ENCODE results near the gene ANLN. TPM values are rescaled to one million over a fixed set of nuclear protein-coding genes. Genes with fewer than 3 reads are reported as not detected.

ANLN gene
- total RNA-seq, 1 experiment from 2014 or later: 130 TPM

DNA sequence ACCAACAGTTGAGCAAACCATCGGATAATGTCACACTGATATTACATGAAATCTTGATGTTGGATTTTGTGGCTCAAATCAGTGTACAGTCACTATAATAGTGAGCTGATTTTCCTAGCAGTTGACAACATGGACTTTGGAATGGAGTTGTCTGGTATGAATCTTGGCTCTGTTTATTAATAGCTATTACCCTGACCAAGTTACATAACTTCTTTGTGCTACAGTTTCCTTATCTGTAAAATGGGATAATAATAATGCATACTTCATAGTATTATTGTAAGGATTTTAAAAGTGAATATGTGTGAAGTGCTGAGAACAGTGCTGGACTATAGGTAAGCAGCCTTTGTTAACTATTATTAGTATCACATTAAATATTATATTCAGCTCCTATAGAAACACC is 26.1 kb upstream of the ANLN start:
- Histone ChIP-seq H4K20me1 (ENCODE audit: insufficient read depth) (no peaks in the 10 kb centered on the region), H3K27me3 (ENCODE audit: insufficient read depth, low read length) (no peaks in the 10 kb centered on the region), H3K4me3 (replicated peaks in 1 of 2; ENCODE audit: low read depth in 1 of 2, low read length in 2 of 2) (no peak overlapping the region), H3K36me3 (ENCODE audit: control insufficient read depth in 1 of 2, insufficient read depth in 2 of 2, low read length in 2 of 2) (no peaks in the 10 kb centered on the region), H3K9me3 (ENCODE audit: control insufficient read depth in 1 of 2, insufficient read depth in 1 of 2, low read depth in 1 of 2, low read length in 2 of 2) (no peaks in the 10 kb centered on the region), H3K79me2 (ENCODE audit: insufficient read depth, low read length) (0 out of 2 replicates have a peak, but pooled peaks cover 4% of the 10 kb centered on the region), H3K27ac (ENCODE audit: low read depth, low read length) (no peak overlapping the region), H2AFZ (ENCODE audit: low read depth, low read length, poor library complexity, severe bottlenecking) (no peak overlapping the region), H3K4me2 (ENCODE audit: low read length) (no peak overlapping the region), H3K4me1 (ENCODE audit: control insufficient read depth in 1 of 2, insufficient read depth in 2 of 2, low read length in 2 of 2) (peaks cover 0 to 17% of the 10 kb centered on the region in 2 experiments; a peak in 1 of 4 replicates), H3K9ac (ENCODE audit: low read length) (no peak overlapping the region), H3K9me2 (ENCODE audit: insufficient read depth) (no peaks in the 10 kb centered on the region)
- ChIA-PET POLR2A (no interaction called here), CTCF (interaction anchor here (0.9 kb wide), 1 partner anchor 44 kb away, joined by 3 read pairs; no protein-coding TSS in a partner anchor), RAD21 (ENCODE audit: low non-redundant PET in 1 of 2, low total read pairs in 2 of 2, uncharacterized antibody in 2 of 2, unreplicated experiment in 2 of 2) (interaction anchor here in 1 of 2 experiments (0.7 kb wide), 1 partner anchor 54 kb away, joined by 3 read pairs; no protein-coding TSS in a partner anchor)
- TF ChIP-seq FOSL1 (IDR thresholded peaks at IDR 0.05; ENCODE audit: low read depth): no peak
- TF ChIP-seq, protein P1, sequence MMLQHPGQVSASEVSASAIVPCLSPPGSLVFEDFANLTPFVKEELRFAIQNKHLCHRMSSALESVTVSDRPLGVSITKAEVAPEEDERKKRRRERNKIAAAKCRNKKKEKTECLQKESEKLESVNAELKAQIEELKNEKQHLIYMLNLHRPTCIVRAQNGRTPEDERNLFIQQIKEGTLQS (IDR thresholded peaks at IDR 0.05): no peak
- TF ChIP-seq MAX (IDR thresholded peaks at IDR 0.05): no peak
- no peak for TF ChIP-seq RAD21 (IDR thresholded peaks at IDR 0.05; ENCODE audit: low read depth)
- TF ChIP-seq ZFX (IDR thresholded peaks at IDR 0.05): no peak
- no peak for TF ChIP-seq ZNF274 (IDR thresholded peaks at IDR 0.05; ENCODE audit: low read depth, low read length)
- no peak for TF ChIP-seq SP1 (IDR thresholded peaks at IDR 0.05; ENCODE audit: low read depth)
- no peak for TF ChIP-seq ELF1 (IDR thresholded peaks at IDR 0.05; ENCODE audit: borderline replicate concordance, low read depth)
- TF ChIP-seq JUND (IDR thresholded peaks at IDR 0.05): no peak
- no peak for TF ChIP-seq CEBPB (IDR thresholded peaks at IDR 0.05; ENCODE audit: low read depth)
- TF ChIP-seq, protein P2, sequence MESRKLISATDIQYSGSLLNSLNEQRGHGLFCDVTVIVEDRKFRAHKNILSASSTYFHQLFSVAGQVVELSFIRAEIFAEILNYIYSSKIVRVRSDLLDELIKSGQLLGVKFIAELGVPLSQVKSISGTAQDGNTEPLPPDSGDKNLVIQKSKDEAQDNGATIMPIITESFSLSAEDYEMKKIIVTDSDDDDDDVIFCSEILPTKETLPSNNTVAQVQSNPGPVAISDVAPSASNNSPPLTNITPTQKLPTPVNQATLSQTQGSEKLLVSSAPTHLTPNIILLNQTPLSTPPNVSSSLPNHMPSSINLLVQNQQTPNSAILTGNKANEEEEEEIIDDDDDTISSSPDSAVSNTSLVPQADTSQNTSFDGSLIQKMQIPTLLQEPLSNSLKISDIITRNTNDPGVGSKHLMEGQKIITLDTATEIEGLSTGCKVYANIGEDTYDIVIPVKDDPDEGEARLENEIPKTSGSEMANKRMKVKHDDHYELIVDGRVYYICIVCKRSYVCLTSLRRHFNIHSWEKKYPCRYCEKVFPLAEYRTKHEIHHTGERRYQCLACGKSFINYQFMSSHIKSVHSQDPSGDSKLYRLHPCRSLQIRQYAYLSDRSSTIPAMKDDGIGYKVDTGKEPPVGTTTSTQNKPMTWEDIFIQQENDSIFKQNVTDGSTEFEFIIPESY (IDR thresholded peaks at IDR 0.05; ENCODE audit: extremely low read depth, insufficient replicate concordance, low read length): no peak
- no peak for TF ChIP-seq POLR2A (IDR thresholded peaks at IDR 0.05; ENCODE audit: borderline replicate concordance, extremely low read depth, insufficient read depth, insufficient read length)
- TF ChIP-seq YY1 (IDR thresholded peaks at IDR 0.05; ENCODE audit: extremely low read depth, insufficient replicate concordance, low read depth, low read length): no peak
- no peak for TF ChIP-seq TCF7L2 (IDR thresholded peaks at IDR 0.05; ENCODE audit: borderline replicate concordance, extremely low read depth, insufficient read depth, insufficient read length)
- DNase-seq (ENCODE audit: low read depth, low spot score) (no peak), ATAC-seq (no peak)
- intact Hi-C loops (cut with micrococcal nuclease): no loop called here
- BruUV-seq (replicated peaks): no TSS peak
